ENCODE results near the gene KIF5A. TPM values are rescaled to one million over a fixed set of nuclear protein-coding genes. Genes with fewer than 3 reads are reported as not detected.

Gene KIF5A
- total and polyA plus RNA-seq, 2 donors (not counting 3 experiments of a cell fraction or from before 2014, with no cell fraction given) = 0.07 to 0.35 TPM

GRCh38 chr12:57554897-57555296, 5.1 kb downstream of the KIF5A start:
- no peaks in the 10 kb centered on the region for H3K9me3 ChIP-seq (replicated peaks; ENCODE audit: control insufficient read depth, insufficient read depth, low read length)
- no peak overlapping the region for H3K4me3 ChIP-seq (replicated peaks in 1 of 3; ENCODE audit: insufficient read depth in 1 of 3, low read depth in 1 of 3, low read length in 3 of 3)
- intact Hi-C loops (cut with micrococcal nuclease) = no loop called here
- no peak overlapping the region for H2AFZ ChIP-seq (ENCODE audit: low read depth, low read length)
- TF ChIP-seq CTCF (IDR thresholded peaks at IDR 0.05; ENCODE audit: extremely low read depth in 1 of 2, insufficient read depth in 1 of 2, low read depth in 1 of 2, low read length in 2 of 2) (no peak), JUN (IDR thresholded peaks at IDR 0.05; ENCODE audit: borderline replicate concordance, insufficient read depth, insufficient read length, low read depth) (no peak), FOS (IDR thresholded peaks at IDR 0.05; ENCODE audit: borderline replicate concordance, insufficient read depth, low read length) (no peak), MAX (IDR thresholded peaks at IDR 0.05; ENCODE audit: insufficient read depth, insufficient read length) (no peak), EZH2 (IDR thresholded peaks at IDR 0.05; ENCODE audit: borderline replicate concordance, low read depth, low read length, severe bottlenecking) (no peak), POLR2A (IDR thresholded peaks at IDR 0.05; ENCODE audit: low read depth, low read length) (no peak), GATA2 (IDR thresholded peaks at IDR 0.05; ENCODE audit: insufficient read depth, insufficient read length, low read depth, low read length) (no peak), MYC (IDR thresholded peaks at IDR 0.05; ENCODE audit: low read depth, low read length) (no peak), POLR2AphosphoS5 (IDR thresholded peaks at IDR 0.05; ENCODE audit: insufficient read depth, low read depth, low read length) (no peak)
- H3K36me3 ChIP-seq (ENCODE audit: control insufficient read depth in 2 of 2, extremely low read depth in 1 of 2, insufficient read depth in 2 of 2, low read length in 2 of 2) = no peaks in the 10 kb centered on the region
- CTCF ChIA-PET = no interaction called here
- dilution Hi-C loops (cut with MboI; ENCODE audit: extremely low pct_ligation_motif_present, low sequenced_read_pairs) = no loop called here
- no peaks in the 10 kb centered on the region for H3K79me2 ChIP-seq (ENCODE audit: control insufficient read depth, insufficient read depth, low read length)
- peaks cover 31 to 38% of the 10 kb centered on the region in 2 experiments for H3K27me3 ChIP-seq (ENCODE audit: control insufficient read depth in 2 of 2, insufficient read depth in 2 of 2, low read length in 2 of 2)
- no peak overlapping the region for H3K4me2 ChIP-seq (ENCODE audit: insufficient read depth, low read length)
- DNase-seq (ENCODE audit: low read depth, low spot score) = no peak
- H3K27ac ChIP-seq (ENCODE audit: insufficient read depth, low read depth, low read length) = no peak overlapping the region
- FAIRE-seq = no peak
- no peaks in the 10 kb centered on the region for H3K4me1 ChIP-seq (ENCODE audit: control insufficient read depth, extremely low read depth, insufficient read depth, low read length)
- no peaks in the 10 kb centered on the region for H4K20me1 ChIP-seq (replicated peaks; ENCODE audit: control insufficient read depth, extremely low read depth, insufficient read depth, low read length)
- POLR2A ChIA-PET = no interaction called here
- no TSS peak for BruUV-seq (replicated peaks)
- no peak overlapping the region for H3K9ac ChIP-seq (replicated peaks; ENCODE audit: extremely low read depth, insufficient read depth, low read length)
- H3K9me1 ChIP-seq (replicated peaks; ENCODE audit: control insufficient read depth, extremely low read depth, insufficient read depth, low read length) = no peaks in the 10 kb centered on the region

All from endothelial cell of umbilical vein (primary cell).